GM23248 (cell line): ENCODE results near the gene ANKRD17. TPM values are rescaled to one million over a fixed set of nuclear protein-coding genes. Genes with fewer than 3 reads are reported as not detected.
A peak's percentile ranks its signal among the peaks of the same experiment; 100 is the strongest.

Experiments used
- DNase-seq: peaks from one replicate; pipeline ENCODE4 v3.0.0-alpha.2; 2015
- H2AFZ ChIP-seq: fragments of 200-600 bp; sonication (generic); 2 replicates; pipeline ENCODE4 v1.6.1; 2016; ENCODE audit warnings: antibody characterized with exemption
- H3F3A ChIP-seq: fragments of 200-600 bp; sonication (generic); 2 replicates; pipeline ENCODE4 v1.6.1; 2016; ENCODE audit warnings: mild to moderate bottlenecking, antibody characterized with exemption, mixed run types; ENCODE audit not compliant: insufficient read depth
- H3K27ac ChIP-seq: fragments of 200-600 bp; sonication (generic); 2 replicates; pipeline ENCODE4 v1.5.1; 2016; ENCODE audit warnings: mild to moderate bottlenecking
- H3K27me3 ChIP-seq: fragments of 200-600 bp; sonication (generic); replicated peaks from 2 replicates; pipeline ENCODE4 v1.6.1; 2016; ENCODE audit warnings: mild to moderate bottlenecking; ENCODE audit not compliant: insufficient read depth
- H3K36me3 ChIP-seq: fragments of 200-600 bp; sonication (generic); 2 replicates; pipeline ENCODE4 v1.6.1; 2016; ENCODE audit warnings: low read depth, mild to moderate bottlenecking
- H3K4me1 ChIP-seq: fragments of 200-600 bp; sonication (generic); 2 replicates; pipeline ENCODE4 v1.6.1; 2016; ENCODE audit warnings: mild to moderate bottlenecking; ENCODE audit not compliant: insufficient read depth
- H3K4me2 ChIP-seq: fragments of 200-600 bp; sonication (generic); one replicate; pipeline ENCODE4 v1.6.1; 2016; ENCODE audit warnings: mild to moderate bottlenecking; ENCODE audit not compliant: unreplicated experiment
- H3K4me3 ChIP-seq: fragments of 200-600 bp; sonication (generic); 2 replicates; pipeline ENCODE4 v1.5.1; 2016; ENCODE audit warnings: mild to moderate bottlenecking
- H3K79me2 ChIP-seq: fragments of 200-600 bp; sonication (generic); 2 replicates; pipeline ENCODE4 v1.6.1; 2016; ENCODE audit warnings: mild to moderate bottlenecking; ENCODE audit not compliant: insufficient read depth
- H3K9ac ChIP-seq: fragments of 200-600 bp; sonication (generic); 2 replicates; pipeline ENCODE4 v1.6.1; 2016; ENCODE audit warnings: mild to moderate bottlenecking
- H3K9me2 ChIP-seq: fragments of 200-600 bp; sonication (generic); 2 replicates; pipeline ENCODE4 v1.6.1; 2016; ENCODE audit warnings: mixed run types, mild to moderate bottlenecking, moderate library complexity; ENCODE audit not compliant: insufficient read depth
- H3K9me3 ChIP-seq: fragments of 200-600 bp; sonication (generic); one replicate; pipeline ENCODE4 v1.6.1; 2017; ENCODE audit warnings: low read depth
- H4K20me1 ChIP-seq: fragments of 200-600 bp; sonication (generic); 2 replicates; pipeline ENCODE4 v1.6.0; 2016; ENCODE audit not compliant: insufficient read depth
- EZH2 ChIP-seq: fragments of 200-600 bp; sonication (generic); IDR thresholded peaks from 2 replicates; pipeline ENCODE4 v1.6.1; 2018; ENCODE audit warnings: antibody characterized with exemption, mild to moderate bottlenecking; ENCODE audit not compliant: insufficient read depth, poor library complexity, severe bottlenecking
- EZH2phosphoT487 ChIP-seq: fragments of 200-600 bp; sonication (generic); IDR thresholded peaks from 2 replicates; pipeline ENCODE4 v1.6.1; 2018; ENCODE audit warnings: antibody characterized with exemption, moderate library complexity, mild to moderate bottlenecking, low read depth; ENCODE audit not compliant: insufficient read depth
- WGBS, 2 experiments: methylation state at CpG; one replicate each; pipeline ENCODE4 v1.1.6; 2015 to 2017; ENCODE audit warnings: low lambda C conversion rate in 2 of 2, low coverage in 1 of 2; ENCODE audit errors: missing lambda C conversion rate in 2 of 2; 5-methylcytosine and 5-hydroxymethylcytosine counted together
- in situ Hi-C: fragments of 300-500 bp; cut with MboI; formaldehyde crosslinking; loops from 2 replicates; pipeline ENCODE4 v1.15.0; 2020
- polyA plus RNA-seq: library from polyadenylated mRNA; unstranded; fragments of >200 nt; fragmentation: Nextera tagmentation; extraction: Ambion mirVana; gene quantifications from 2 replicates; pipeline ENCODE4 v1.2.1, GENCODE V29; 2016
- total RNA-seq: library from RNA; depleted of rRNA; stranded (reverse); fragments of >200 nt; shearing (Covaris generic); gene quantifications from 2 replicates; pipeline ENCODE4 v1.2.3, GENCODE V29; 2014

Gene ANKRD17
- total and polyA plus RNA-seq, 2 experiments from 2014 or later = 22.7 to 34.8 TPM

- H3K79me2 ChIP-seq = peaks cover 99% of the 10 kb centered on the region
- H3K9me3 ChIP-seq = no peaks in the 10 kb centered on the region
- H3F3A ChIP-seq = no peaks in the 10 kb centered on the region
- 95 to 98% methylated on average over 7 of the region's 7 CpGs for WGBS, 2 experiments
- no peaks in the 10 kb centered on the region for H3K4me1 ChIP-seq
- no peak for DNase-seq
- peaks cover 40% of the 10 kb centered on the region for H3K36me3 ChIP-seq
- no peak for TF ChIP-seq EZH2phosphoT487
- TF ChIP-seq EZH2 = no peak
- no peak overlapping the region for H3K9ac ChIP-seq
- H3K27ac ChIP-seq = no peak overlapping the region
- no peak overlapping the region for H3K4me3 ChIP-seq
- peaks cover 6% of the 10 kb centered on the region; the same call in 1 of the 2 replicates for H4K20me1 ChIP-seq
- no peaks in the 10 kb centered on the region for H3K27me3 ChIP-seq
- no peak overlapping the region for H2AFZ ChIP-seq
- in situ Hi-C loops = no loop called here
- peaks cover under 1% of the 10 kb centered on the region; the same call in 1 of the 2 replicates for H3K9me2 ChIP-seq
- no peak overlapping the region for H3K4me2 ChIP-seq
These were observed 87.9 kb downstream of the ANKRD17 start for GRCh38 chr4:73170518-73171198.

- DNase-seq = no peak
- H3K79me2 ChIP-seq = peaks cover 98% of the 10 kb centered on the region
- no peaks in the 10 kb centered on the region for H3K9me3 ChIP-seq
- no peak overlapping the region for H3K4me2 ChIP-seq
- H4K20me1 ChIP-seq = no peaks in the 10 kb centered on the region
- no peaks in the 10 kb centered on the region for H3K27me3 ChIP-seq
- no peak overlapping the region for H3K4me3 ChIP-seq
- no peak for TF ChIP-seq EZH2phosphoT487
- H3K36me3 ChIP-seq = peaks cover 36% of the 10 kb centered on the region
- no peaks in the 10 kb centered on the region for H3F3A ChIP-seq
- no peaks in the 10 kb centered on the region for H3K4me1 ChIP-seq
- H3K9me2 ChIP-seq = no peaks in the 10 kb centered on the region
- no peak overlapping the region for H3K27ac ChIP-seq
- H3K9ac ChIP-seq = no peak overlapping the region
- in situ Hi-C loops = no loop called here
- H2AFZ ChIP-seq = no peak overlapping the region
These were observed 92.4 kb downstream of the ANKRD17 start for GRCh38 chr4:73166212-73166611.

- H3K79me2 ChIP-seq = peaks cover 94% of the 10 kb centered on the region
- no peaks in the 10 kb centered on the region for H3F3A ChIP-seq
These were observed 96.9 kb downstream of the ANKRD17 start for GRCh38 chr4:73161527-73162185.

GRCh38 chr4:73156394-73156793 lies 102.2 kb downstream of the ANKRD17 start:
- in situ Hi-C loops = no loop called here
- no peak overlapping the region for H3K9ac ChIP-seq
- no peak for DNase-seq
- no peak overlapping the region for H3K4me2 ChIP-seq
- no peak overlapping the region for H2AFZ ChIP-seq
- no peak overlapping the region for H3K4me3 ChIP-seq
- H3K79me2 ChIP-seq = peaks cover 84% of the 10 kb centered on the region
- no peaks in the 10 kb centered on the region for H3K27me3 ChIP-seq
- H3F3A ChIP-seq = no peaks in the 10 kb centered on the region
- H3K9me3 ChIP-seq = no peaks in the 10 kb centered on the region
- TF ChIP-seq EZH2phosphoT487 = no peak
- TF ChIP-seq EZH2 = no peak
- no peak overlapping the region for H3K27ac ChIP-seq
- peaks cover 34% of the 10 kb centered on the region for H3K36me3 ChIP-seq
- WGBS, 2 experiments = 97 to 100% methylated on average over 3 of the region's 3 CpGs
- no peaks in the 10 kb centered on the region for H3K9me2 ChIP-seq
- no peaks in the 10 kb centered on the region for H3K4me1 ChIP-seq
- no peaks in the 10 kb centered on the region for H4K20me1 ChIP-seq

More at GRCh38 chr4:73161527-73162185, 96.9 kb downstream of the ANKRD17 start:
- H3K4me2 ChIP-seq = no peak overlapping the region
- no peaks in the 10 kb centered on the region for H3K9me2 ChIP-seq
- 85 to 86% methylated on average over 7 to 8 of the region's 8 CpGs for WGBS, 2 experiments
- no peaks in the 10 kb centered on the region for H4K20me1 ChIP-seq
- no peaks in the 10 kb centered on the region for H3K9me3 ChIP-seq
- TF ChIP-seq EZH2phosphoT487 (no peak), EZH2 (no peak)
- H3K27me3 ChIP-seq = no peaks in the 10 kb centered on the region
- peaks cover 33% of the 10 kb centered on the region for H3K36me3 ChIP-seq
- no peak overlapping the region for H3K4me3 ChIP-seq
- H3K4me1 ChIP-seq = no peaks in the 10 kb centered on the region
- no peak overlapping the region for H3K27ac ChIP-seq
- peak; percentile 7 for DNase-seq
- no peak overlapping the region for H2AFZ ChIP-seq
- in situ Hi-C loops = no loop called here
- no peak overlapping the region for H3K9ac ChIP-seq
